ENCODE data around the gene POLE3.

DNA sequence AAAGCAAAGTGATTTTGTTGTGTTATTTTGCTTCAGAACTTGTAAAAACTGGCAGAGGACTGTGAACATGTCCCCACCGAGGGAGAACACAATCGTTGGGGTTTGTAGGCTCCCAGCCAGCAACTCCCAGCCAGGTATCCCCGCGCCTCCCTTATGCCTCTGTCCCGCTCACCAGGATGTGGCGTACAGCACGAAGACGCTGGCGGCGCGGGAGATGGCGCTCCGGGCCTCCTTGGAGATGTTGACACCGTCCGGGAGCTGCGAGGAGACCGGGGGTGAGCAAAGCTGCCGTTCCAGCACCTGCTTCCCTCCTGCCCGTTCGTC, 630 bp downstream of the POLE3 start:
- TF ChIP-seq, protein P1, sequence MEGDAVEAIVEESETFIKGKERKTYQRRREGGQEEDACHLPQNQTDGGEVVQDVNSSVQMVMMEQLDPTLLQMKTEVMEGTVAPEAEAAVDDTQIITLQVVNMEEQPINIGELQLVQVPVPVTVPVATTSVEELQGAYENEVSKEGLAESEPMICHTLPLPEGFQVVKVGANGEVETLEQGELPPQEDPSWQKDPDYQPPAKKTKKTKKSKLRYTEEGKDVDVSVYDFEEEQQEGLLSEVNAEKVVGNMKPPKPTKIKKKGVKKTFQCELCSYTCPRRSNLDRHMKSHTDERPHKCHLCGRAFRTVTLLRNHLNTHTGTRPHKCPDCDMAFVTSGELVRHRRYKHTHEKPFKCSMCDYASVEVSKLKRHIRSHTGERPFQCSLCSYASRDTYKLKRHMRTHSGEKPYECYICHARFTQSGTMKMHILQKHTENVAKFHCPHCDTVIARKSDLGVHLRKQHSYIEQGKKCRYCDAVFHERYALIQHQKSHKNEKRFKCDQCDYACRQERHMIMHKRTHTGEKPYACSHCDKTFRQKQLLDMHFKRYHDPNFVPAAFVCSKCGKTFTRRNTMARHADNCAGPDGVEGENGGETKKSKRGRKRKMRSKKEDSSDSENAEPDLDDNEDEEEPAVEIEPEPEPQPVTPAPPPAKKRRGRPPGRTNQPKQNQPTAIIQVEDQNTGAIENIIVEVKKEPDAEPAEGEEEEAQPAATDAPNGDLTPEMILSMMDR (IDR thresholded peaks at IDR 0.05), result no peak
- no peak for TF ChIP-seq POLR2A (IDR thresholded peaks at IDR 0.05)

Measured in lower leg skin (tissue), 3 donors.